Cerebellar nuclear complex (tissue), 1 donor: ENCODE measurements around the gene OR2T35.
"Not testable (repeated sequence)": the region's sequence is repeated elsewhere in the genome, so short reads cannot be mapped to it uniquely, and the experiment has no call there.

ENCODE experiments used
- DNase-seq, 2 experiments: peaks; one replicate each; lab custom pipeline; 2025; lab: John Stamatoyannopoulos, UW

Gene OR2T35, protein sequence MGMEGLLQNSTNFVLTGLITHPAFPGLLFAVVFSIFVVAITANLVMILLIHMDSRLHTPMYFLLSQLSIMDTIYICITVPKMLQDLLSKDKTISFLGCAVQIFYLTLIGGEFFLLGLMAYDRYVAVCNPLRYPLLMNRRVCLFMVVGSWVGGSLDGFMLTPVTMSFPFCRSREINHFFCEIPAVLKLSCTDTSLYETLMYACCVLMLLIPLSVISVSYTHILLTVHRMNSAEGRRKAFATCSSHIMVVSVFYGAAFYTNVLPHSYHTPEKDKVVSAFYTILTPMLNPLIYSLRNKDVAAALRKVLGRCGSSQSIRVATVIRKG

DNA sequence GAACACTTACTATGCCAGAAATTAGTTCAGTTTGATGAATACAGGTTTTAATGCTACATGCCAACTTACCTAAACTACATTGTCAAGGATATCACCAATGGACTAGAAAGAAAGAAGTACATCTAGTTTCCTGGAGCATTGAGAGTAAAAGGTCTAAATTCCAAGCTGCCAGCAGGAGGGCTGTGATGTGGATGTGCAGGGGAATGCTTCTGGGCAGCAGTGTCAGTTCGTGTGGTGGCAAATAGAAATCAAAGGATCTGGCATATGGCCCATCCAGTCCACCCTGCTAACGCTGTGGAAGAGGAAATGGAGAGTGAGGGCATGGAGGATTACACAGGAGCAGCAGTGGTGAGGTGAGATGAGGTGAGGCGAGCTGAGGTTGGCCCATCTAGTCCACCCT lies at the start of gene OR2T35:
TSS of gene OR2T35 (minus strand) at position 101 of the 400 bp plus-strand sequence. CDS start 6,020 bp downstream, outside the sequence.
- DNase-seq = not testable (repeated sequence)

DNA sequence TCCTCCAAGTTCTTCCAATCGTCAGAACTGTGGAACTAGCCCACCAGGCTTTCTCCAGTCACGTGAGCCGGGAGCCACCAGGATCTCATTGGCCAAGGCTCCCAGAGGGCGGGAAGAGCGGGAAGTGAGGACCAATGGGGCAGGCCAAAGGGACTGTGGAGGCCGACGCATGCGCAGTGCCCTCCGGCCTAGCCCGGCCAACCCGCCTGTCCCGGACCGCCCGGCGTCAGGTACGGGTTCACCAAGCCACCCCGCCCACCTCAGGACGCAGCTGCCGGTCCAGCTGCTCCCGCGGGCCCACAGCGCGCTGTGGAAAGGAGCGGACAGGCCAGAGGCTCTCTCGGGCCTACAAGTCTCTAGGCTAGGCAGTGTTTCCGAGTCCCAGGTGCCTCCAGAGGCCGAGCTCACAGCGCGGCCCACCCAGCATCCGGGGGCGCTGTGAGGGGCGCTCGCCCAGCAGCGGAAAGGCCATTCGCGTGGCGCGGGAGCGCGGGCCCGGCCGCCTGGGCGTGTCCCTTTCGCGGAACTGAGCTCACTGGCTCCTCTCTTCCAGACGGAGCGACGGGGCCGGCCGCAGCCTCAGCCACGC lies 46.6 kb upstream of the OR2T35 start:
- DNase-seq = no peak

DNA sequence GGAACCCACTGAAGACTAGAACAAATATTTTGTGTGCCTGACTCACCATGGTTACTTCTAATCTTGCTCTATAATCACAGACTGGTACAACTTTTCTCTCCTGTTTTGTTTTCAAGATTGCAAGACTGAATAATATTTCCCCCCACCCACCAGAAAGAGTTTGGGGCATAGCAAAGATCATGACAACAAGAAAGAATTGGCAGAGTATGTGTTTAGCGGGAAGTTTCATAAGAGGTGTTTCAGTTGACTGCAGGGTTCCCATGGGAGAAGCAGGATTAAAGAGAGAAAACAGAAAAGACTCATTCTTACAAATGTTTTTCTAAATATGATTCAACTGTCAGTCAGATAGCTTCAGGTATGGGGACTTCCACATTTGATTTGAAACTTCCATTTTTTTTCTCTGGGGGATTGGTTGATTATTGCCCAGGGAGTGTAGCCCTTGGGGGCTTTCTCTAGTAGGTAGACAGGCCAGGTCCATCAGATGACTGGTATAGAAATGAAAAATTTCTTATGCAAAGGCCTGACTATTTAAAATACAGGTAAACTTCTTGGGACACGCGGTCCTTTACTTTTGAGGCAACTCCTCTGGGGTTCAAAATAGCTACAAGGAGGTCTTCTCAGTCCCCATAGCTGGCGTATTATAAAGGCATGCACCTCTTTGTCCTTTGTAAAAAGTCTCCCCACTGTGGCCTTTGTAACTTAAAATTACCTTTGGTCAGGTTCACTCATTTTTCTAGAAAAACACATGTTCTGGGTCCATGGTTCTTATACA lies 43.6 kb upstream of the OR2T35 start:
- DNase-seq = no peak

DNA sequence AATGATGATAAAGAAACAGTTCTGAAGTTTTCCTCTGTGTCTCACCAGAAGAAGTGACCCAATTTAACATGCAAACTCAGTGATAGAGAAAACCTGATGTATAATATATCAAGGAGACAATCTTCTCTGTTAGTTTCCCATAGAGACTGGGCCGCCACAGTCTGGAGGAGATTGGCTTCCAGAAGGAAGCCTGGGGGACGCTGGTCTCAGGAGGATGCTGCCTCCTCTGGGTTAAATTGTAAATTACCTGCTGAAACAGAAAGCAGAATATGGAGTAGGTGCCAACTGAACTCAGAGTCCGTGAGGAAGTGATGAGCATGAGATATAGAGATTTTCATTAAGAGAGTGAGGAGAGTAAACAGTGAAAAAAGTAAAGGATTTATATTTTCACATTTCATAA lies 41.7 kb upstream of the OR2T35 start:
- DNase-seq = no peak

DNA sequence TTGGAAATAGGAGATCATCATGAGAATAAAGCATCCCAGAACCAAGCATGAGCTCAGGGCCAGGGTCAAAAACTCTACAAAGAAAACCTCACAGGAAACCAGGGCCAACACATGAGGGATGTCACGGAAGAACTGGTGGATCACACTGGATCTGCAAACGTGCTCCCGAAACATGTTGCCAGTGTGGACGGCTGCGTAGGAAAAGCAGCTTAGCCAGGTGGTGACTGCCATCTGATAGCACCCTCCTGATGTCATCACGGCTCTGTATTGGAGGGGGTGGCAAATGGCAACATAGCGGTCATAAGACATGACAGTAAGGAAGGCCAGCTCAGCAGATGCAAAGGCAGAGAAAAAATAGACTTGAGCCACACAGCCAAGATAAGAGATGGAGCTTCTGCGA lies 36.6 kb upstream of the OR2T35 start:
- DNase-seq = no peak

DNA sequence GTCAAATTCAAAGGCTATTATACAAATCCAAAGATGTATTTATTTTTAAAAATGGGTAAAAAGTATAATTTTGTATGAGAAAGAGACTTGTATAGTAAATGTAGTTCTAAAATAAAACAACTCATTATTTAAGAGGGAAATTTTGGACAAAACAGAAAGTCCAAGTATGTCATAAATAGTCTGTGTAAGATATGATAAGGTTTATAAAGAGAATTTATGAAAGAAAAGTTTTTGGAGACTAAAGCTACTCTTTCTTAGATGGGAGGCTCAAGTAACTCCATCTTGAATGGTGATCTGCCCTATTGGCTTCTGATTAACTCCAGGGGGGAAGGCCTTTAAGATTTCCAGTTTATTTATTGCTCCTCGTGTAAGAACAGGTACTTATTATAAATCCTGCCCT lies 24.9 kb upstream of the OR2T35 start:
- no peak for DNase-seq

DNA sequence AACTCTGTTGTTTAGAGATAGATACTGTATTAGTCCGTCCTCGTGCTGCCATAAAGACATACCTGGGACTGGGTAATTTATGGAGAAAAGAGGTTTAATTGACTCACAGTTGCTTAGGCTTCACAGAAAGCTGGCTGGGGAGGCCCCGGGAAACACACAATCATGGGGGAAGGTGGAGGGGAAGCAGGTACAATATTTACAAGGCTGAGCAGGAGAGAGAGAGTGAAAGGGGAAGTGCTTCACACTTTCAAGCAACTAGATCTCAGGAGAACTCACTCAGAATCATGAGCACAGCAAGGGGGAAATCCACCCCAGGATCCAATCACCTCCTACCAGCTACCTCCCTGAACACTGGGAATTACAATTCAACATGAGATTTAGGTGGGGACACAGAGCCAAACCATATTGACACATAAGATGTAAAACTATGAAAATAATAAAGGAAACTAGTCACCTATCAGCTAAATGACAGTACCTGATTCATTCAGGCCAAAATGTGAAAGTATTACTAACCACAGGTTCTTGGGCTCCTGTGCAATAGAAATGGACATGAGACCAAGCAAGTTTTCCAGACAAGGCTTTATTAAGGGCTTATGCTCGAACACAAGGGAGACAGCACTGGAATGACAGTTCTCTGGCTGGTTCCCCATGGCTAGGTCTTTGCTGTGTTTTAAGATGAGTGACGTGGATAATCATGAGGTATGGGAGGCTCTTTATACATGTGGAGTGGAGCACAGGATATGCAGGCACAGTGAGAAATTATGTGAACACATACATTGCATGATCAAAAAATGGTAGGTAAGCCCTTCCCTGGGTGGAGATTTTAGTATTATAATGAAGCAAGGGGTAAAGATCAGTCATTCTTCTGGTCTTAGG lies 18.6 kb upstream of the OR2T35 start:
- not testable (repeated sequence) for DNase-seq

DNA sequence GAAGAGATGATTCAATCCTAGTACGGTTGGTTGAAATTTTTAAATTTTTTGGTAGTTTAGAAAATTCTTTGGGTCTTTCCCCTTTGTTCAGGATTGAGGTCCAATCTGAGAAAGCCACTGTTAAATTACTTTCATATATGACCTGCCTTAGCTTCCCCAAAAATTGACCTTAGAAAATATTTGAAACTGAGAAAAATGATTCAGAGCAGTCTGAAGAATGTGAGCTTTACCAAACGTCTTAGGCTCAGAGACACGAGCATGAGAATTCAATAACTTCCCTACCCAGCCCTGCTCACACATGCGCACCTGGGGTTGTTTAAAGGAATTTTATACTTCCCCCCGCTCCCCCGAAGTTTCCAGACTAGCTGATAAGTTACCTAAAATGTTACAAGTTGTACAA lies 11.7 kb upstream of the OR2T35 start:
- DNase-seq = not testable (repeated sequence)

DNA sequence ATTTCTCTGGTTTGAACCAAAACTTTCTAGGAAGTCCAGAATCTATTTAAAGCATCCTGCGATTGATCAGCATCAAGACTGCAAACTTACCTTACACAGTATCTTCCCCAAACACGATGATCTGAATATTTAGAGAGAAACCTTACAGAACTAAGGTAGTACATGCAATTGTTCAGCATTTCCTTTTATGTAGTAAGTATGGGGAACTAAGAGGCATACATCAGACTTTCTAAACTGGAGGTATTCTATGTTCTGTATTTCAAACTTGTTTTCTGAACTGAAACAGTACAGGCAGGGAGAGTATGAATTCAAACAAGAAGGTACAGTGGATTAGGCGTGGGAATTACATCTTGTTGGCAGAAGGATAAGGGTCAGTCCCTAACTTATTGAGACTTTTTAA lies 10.3 kb upstream of the OR2T35 start, which contains the start of gene OR2T27:
TSS of gene OR2T27 (minus strand) at position 175 of the 400 bp plus-strand sequence. CDS start 4,644 bp downstream, outside the sequence.
- DNase-seq = not testable (repeated sequence)

DNA sequence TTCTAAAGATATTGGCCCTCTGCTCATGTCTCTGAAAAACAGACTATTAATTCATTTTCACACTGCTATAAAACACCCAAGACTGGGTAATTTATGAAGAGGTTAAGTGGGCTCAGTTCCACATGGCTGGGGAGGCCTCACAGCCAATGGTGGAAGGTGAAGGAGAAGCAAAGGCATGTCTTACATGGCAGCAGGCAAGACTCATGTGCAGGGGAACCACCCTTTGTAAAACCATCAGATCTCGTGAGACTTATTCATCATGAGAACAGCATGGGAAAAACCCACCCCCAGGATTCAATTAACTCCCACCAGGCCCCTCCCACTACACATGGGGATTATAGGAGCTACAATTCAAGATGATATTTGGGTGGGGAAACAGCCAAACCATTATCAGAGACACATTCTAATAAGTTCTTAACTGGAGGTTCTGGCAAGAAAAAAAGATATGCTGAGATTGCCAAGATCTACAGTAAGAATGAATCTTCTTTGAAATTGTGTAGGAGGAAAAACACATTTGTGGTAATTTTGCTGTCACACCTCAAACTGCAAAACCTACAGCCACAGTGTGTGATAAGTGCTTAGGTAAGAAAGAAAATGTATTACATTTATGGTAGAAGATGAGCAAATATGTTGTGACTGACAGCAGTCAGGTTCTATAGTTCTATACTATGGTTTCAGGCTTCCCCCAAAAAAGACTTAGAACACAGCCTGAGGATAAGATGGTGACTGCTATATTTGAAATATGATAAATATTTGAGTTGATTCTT lies 3.9 kb upstream of the OR2T35 start:
- DNase-seq = not testable (repeated sequence)

DNA sequence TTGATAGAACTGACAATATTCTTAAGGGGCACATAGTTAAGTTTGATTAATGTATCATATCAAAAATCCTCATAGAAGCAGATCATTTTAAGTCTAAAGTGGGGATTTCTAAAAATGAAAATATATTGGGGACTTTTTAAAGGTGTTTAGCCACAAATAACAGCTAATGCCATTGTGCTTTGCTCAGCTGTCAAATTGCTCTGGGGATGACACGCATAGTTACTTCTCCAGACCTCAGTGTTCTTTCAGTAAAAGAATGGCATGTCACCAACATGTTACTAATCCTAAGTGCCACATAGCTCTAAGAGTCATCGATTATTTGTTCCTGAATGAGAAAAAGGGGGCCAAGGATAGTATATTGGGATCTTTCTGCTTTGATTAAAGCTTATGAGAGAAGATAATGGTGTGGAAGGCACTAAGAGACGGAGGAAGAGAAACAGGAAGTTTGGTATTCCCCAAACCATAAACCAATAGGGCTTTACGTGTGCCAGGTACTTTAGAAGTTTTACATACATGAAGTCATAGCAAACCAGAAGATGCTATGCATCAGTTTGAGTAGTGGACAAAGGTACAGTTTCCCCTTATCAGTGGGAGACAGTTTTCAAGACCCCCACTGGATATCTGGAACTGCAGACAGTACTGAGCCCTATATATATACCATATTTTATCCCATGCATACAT lies 2.0 kb downstream of the OR2T35 start:
- not testable (repeated sequence) for DNase-seq

DNA sequence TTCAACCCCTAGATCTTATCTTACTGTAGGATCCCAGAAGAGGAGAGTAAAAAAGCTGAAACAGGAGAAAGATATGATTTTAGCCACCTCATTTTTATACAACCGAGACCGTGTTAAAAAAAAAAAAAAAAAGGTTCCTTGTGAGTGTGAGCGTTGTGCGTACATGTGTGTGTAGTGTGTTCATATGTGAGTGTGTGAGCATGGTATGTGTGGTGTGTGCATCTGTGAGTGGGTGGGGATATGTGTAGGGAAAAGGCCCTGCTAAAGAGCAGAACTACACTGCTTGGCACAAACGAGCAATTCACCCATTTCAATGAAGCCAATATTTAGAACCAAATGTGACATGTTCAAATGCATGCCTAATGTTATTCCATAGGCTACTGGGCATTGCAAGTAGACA lies 3.5 kb downstream of the OR2T35 start:
- DNase-seq = not testable (repeated sequence)

DNA sequence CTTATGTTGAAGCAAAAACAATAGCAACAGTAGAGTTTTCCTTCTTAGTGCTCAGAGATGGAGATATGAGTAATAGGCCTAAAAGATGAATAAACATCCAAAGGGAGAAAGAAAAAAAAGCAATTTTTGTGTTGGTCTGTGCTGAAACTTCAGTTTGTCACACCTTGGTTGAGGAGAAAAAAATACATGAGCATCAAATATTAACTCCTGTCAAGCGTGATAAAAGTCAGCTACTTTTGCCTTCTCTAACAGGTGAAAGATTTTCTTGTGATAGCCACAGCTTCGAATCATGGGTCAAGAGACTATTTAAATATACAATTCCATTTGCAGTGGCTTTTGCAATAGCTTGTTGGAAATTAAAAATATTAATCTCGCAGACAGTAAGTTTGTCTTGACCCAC lies 4.2 kb downstream of the OR2T35 start:
- not testable (repeated sequence) for DNase-seq

DNA sequence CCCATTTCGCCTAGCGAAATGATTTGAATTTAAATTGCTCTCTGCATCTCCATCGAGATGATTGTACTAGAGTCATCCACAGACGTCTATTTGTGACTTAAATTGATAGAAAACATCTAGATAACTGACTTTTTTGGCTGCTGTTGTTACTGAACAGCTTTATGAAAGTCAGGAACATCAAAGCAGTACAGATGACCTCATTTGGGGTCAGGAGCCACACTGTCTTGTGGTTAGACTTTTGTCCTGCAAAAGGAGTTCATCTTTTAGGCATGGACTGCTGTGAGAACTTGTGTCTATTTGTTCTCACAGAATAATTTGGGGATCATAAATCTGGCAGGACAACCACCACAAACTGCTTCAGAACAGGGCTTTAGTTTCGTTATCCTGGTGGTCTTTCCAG lies 5.4 kb downstream of the OR2T35 start:
- not testable (repeated sequence) for DNase-seq

DNA sequence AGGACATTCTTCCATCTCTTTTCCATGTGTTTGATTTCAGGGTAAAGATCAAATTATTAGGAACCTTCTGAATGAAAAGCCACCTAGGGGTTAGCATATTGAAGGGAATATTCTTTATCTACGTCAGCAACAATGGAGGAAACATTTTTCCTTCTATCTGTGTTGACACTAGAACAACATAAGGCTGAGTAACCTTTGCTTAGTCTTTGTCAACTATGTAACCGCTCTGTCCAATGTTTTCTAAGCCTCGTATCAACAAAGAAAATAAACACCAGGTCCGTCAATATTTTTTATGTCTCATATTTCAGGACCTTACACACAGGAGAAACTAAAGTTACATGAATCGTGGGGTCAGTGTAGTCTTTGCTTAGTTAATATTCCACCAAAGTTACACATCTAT lies 8.5 kb downstream of the OR2T35 start:
- not testable (repeated sequence) for DNase-seq

DNA sequence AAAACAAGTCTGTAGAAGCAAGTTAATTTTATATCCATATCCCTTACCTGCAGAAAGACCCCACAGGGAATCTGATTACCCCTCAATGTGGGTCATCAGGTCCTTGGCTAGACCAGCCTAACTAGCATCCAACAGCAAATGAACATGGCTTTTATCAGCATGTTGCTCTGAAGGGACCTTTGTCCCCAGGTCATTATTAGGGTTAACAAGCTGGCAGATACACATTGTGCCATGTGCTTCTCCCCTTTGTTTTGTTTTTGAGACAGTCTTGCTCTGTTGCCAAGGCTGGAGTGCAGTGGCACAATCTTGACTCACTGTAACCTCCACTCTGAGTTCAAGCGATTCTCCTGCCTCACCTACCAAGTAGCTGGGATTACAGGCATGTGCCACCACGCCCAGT lies 10.1 kb downstream of the OR2T35 start, which contains the start of gene OR2T11:
TSS of gene OR2T11 (minus strand) at position 101 of the 400 bp plus-strand sequence. CDS start 7,963 bp downstream, outside the sequence.
- DNase-seq = not testable (repeated sequence)

DNA sequence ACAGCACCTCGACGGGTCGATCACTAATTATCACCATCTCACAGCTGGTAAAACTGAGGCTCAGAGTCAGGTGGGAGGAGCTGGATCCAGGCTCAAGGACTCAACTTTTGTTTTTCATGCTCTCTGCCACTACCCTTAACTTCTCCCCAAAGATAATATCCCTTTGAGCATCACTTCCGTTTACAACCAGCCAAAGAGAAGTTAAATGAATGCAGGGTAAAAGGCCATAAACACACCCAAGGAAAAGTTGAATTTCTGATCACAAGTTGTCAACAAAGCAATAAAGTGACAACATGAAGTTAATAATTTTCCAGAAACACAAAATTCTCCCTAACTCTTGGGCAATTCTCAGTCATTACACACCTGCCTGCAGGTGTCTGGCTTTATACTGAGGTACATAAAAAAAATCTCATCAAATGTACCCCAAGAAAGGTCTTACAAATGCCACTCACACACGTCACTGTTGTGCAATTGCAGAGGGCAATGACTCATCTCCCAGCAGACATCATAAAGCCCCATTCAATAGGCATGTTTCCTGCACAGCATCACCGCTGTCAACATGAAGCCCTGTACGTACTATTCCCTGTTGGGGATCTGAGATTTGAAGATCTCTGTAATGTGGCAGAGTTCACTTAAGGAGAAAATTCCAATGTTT lies 13.6 kb downstream of the OR2T35 start:
- DNase-seq = no peak

DNA sequence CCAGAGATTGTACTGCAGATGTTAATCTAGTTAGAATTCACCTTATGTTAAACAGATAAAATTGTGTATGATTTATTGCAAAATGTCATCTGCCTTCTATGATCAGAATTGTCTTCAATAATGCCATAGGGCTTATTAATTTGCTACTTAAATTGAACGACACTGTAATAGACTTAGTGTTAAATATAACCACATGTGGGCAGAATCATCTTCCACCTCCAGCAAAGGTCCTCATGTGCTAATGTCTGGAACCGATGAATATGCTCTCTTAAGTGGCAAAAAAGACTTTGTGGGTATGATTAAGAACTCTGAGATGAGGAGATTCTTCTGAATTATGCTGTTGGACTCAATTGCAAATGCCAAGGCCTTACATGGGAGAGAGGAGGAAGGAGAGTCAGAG lies 14.5 kb downstream of the OR2T35 start:
- no peak for DNase-seq

DNA sequence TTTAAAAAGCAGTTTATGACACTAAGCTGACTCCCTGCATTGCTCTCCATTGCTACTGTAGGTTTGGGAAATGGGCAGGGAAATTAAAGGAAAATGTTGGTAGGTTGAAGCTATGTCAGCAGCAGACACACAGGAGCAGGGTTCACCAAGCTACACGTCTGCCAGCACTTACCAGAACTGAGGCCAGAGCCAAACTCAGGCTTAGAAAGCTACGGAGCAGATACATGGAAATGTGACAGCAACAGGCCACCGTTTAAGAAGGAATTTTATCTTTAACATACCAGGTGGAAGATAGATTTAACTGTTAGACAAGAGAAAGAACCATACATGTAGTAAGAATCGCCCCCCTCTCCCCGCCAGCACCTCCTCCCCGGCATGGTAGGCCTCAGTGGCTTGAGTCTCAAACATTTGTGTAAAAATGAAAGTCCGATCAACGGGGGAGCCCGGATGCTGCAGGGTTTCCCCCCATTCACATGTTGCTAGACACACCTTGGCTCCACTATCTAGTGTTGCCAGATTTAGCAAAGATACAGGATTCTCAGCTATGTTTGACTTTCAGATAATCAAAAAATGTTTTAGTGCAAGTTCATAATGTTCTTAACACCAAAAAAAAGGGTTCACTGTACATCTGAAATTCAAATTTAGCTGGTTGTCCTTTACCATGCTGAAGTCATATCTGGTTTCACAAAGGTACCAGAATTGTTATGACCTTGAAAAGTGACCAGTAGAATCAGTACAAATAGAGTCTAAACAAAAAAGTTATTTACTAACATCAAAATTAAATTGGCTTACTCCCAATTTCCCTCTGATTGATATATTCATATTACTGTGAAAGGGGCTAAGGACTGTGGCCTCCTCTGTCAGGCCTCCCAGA lies 16.9 kb downstream of the OR2T35 start:
- DNase-seq = no peak
